TTC549 (cell line): Measurements from ENCODE around the gene SSX2IP.
"Not testable (repeated sequence)": the region's sequence is repeated elsewhere in the genome, so short reads cannot be mapped to it uniquely, and the experiment has no call there.

ENCODE experiments used
- FAIRE-seq: peaks from 2 replicates; lab custom pipeline; 2012; peaks lifted over from hg19 to GRCh38; lab: Jason Lieb, UNC

Gene SSX2IP

GRCh38 chr1:84690397-84691121, at the start of gene SSX2IP:
TSS of gene SSX2IP (minus strand) at chr1:84690461. CDS start at chr1:84671219, 19,242 bp downstream.
- FAIRE-seq = no peak

DNA sequence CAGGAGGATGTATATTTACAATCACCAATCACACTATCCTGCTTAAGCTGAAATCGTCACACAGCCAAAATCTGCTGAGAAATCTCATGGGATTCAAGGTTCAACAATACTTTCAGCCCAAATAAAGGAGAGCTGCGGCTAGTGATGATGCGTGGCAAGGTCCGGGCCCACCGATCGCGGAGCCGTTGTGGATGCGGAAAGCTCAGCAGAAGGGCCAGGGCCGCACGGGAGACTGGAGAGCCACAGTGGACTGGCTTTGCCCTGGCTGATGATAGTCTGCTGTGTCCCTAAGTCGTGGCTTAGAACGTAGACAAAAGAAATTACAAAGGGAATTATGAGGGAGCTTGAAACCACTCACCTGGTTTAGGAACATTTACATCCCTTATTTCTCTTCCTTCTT, 48.0 kb upstream of the SSX2IP start:
- FAIRE-seq = no peak

DNA sequence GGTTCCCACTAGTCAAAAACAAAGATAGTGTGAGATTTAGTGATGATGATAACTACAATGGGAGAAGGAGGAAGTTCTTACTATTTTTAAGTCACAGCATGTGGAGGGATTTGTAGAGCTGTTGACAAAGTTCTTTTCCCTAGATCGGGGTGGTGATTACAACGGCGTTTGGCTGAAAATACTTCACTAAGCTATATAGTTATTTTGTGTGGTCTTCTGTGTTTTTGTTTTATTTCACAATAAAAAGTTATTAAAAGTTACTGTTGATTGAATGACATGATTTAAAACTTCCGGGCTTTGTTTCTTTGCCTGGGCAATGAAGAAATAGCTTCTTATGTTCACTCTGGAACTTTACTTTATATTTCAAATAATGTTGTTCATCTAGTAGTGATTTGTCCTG, 47.3 kb upstream of the SSX2IP start:
- FAIRE-seq = no peak

DNA sequence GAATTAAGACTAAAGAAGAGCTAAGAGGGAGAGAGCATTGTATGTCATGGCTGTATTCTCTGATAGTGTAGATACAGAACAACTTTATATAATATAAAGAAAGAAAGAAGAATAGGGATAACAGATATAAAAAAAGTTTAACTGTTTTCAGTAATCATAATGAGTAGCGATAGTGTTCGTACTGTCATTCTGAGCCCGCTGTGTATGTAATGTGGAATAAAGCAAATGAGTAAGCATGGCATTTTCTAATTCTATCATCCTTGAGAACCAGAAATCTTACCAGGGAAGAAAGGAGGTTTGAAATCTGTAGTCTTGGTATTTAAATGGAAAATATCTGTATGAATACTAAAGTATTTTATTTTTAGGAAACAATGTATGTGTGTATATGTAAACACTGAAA, 46.7 kb upstream of the SSX2IP start:
- no peak for FAIRE-seq

DNA sequence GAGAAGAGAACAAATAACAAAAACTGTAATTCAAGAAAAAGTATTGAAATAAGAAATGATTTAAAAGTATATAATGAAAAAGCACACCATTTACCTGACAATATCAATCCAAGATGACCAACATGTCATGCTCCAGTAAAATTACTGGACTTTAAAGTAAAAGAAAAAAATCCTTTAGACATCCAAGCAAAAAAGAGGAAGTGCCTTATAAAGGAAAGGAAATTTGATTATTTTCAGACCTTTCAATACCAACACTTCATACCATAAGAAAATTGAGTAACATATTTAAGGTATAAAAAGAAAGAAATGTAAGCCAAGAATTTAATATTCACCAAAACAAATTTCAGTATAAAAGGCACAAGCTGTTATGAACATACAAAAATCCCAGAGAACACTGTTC, 46.2 kb upstream of the SSX2IP start:
- FAIRE-seq = no peak

GRCh38 chr1:84735483-84735882, 45.2 kb upstream of the SSX2IP start:
- FAIRE-seq = no peak

DNA sequence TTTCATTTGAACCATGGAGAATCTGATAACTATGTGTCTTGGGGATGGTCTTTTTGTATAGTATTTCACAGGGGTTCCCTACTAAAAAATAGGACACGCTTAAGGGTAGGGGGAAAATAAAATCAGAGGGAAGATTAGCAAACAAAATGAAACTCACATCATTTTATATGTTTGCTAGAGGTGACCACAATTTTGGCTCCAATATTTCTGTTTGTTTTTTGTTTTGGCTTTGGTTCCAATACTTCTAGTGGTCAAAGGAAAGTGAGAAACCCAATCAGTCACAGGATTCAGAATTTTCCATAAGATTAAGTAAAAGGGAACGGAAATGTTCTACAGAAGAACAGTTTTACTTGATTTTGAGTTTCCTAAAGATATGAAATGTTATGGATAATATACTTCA, 42.3 kb upstream of the SSX2IP start:
- no peak for FAIRE-seq

DNA sequence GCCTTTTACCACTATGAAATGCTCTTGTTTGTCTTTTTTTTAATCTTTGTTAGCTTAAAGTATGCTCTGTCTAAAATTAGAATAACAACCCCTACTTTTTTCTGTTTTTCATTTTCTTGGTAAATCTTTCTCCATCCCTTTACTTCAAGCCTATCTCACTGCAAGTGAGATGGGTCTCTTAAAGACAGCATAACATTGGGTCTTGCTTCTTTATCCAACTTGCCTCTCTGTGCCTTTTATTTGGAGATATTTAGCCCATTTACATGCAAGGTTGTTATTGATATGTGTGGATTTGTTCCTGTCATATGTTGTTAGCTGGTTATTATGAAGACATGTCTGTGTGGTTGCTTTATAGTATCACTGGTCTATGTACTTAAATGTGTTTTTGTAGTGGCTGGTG, 41.3 kb upstream of the SSX2IP start:
- FAIRE-seq = no peak

GRCh38 chr1:84727711-84728110, 37.5 kb upstream of the SSX2IP start:
- not testable (repeated sequence) for FAIRE-seq

DNA sequence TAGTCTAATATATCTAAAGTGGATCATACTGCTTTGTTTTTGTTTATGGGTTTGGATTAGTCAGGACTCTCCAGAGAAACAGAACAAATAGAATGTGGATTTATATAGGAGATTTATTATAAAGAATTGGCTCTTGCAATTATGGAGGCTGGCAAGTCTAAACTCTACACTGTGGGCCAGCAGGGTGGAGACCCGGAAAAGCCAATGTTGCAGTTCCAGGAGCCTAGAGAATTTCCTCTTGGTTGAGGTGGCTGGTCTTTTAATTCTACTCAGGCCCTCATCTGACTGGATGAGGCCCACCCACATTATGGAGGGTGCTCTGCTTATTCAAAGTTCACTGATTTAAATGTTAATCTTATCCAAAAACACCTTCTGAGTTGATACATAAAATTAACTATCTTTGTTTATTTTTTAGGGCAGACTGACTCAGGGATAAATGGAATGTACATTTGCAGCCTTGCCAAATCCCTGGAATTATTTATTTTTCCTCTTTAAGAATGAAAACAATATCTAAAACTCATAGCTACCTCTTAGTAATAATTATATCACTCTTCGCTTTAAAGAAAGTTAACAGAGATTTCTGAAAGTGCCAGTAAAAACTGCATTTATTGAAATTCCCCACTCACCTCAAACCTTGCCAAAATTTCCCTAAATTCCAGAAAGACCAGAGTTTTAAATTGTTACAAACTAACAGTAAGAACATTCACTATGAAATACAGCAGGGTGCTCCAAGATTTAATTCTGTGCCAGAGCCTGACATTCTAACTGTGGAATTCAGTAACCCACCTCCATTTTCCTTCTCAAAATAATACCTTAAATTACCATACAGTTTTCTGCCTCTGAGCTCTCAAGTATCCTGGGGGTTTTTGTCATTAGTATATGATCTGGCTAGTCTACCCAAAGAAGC, 36.6 kb upstream of the SSX2IP start:
- no peak for FAIRE-seq

DNA sequence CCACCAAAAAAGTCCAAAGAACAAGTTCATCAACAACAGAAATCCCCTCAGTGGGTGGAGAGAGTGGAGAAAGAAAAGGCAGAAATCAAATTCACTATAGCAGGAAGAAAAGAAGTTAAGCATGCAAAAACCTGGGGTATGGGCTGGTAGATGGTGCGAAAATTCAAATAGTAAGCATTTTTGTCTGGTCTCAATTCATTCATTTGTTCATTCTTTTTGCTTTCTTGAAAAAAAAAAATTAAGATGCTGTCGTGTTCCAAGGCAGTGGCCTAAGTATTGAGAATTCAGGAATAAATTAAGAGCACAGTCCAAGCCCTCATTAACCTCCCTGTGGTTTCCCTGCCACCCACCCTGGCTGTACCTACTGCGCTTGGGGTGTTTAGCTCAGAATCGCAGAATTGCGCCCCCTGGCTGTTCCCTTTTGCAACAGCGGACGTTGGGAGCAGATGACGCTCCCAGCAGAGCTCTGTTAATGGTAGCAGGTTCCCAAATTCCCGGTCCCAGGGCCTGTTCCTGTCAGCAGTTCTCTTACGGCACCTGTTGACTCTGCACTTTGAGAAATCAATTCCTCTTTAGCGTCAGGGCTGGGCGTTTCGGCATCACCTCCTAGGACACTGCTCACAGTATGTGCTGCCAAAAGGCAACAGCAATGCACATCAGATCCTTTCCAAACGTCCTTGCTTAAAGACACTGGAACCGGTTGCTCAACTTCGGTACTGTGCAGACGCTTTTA, 34.0 kb upstream of the SSX2IP start:
- no peak for FAIRE-seq

- FAIRE-seq = no peak
Observed at GRCh38 chr1:84722794-84723193, 32.5 kb upstream of the SSX2IP start.

DNA sequence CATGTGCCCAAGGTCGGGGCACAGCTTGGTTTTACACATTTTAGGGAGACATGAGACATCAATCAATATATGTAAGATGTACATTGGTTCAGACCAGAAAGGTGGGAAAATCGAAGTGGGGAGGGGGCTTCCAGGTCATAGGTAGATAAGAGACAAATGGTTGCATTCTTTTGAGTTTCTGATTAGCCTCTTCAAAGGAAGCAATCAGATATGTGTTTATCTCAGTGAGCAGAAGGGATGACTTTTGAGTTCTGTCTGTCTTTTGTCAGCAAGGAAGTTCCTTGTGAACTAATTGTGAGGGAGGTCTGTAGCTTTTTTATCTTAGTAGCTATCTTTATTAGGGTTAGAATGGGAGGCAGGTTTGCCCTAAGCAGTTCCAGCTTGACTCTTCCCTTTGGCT, 31.6 kb upstream of the SSX2IP start:
- FAIRE-seq = not testable (repeated sequence)

- FAIRE-seq = no peak
Observed at GRCh38 chr1:84721152-84721551, 30.9 kb upstream of the SSX2IP start.

DNA sequence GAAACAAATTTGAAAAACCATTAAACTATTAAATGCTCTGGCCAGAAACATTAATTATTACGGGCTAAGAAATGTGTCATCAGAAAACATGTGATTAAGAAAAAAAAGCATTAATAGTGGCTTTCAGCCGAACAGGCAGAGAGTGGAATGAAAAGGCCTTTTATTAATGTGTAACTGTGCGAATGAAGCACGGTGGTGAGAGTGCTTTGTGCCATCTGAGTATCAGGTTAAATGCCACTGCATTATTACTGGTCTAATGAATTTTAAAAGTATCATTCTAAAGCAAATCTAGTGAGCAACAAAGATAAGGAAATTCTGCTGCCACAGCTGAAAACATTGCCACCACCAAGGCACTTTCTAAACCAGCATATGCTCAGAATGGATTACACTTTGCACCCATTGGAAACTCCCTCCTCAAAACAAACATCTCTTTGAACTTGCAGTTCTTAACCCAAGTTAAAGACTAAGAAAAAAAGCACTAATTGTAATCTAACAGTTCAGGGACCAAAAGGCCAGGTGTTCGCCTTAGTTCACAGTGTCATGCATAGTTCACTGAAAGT, 30.0 kb upstream of the SSX2IP start:
- FAIRE-seq = no peak

GRCh38 chr1:84719543-84720217, 29.4 kb upstream of the SSX2IP start:
- no peak for FAIRE-seq

DNA sequence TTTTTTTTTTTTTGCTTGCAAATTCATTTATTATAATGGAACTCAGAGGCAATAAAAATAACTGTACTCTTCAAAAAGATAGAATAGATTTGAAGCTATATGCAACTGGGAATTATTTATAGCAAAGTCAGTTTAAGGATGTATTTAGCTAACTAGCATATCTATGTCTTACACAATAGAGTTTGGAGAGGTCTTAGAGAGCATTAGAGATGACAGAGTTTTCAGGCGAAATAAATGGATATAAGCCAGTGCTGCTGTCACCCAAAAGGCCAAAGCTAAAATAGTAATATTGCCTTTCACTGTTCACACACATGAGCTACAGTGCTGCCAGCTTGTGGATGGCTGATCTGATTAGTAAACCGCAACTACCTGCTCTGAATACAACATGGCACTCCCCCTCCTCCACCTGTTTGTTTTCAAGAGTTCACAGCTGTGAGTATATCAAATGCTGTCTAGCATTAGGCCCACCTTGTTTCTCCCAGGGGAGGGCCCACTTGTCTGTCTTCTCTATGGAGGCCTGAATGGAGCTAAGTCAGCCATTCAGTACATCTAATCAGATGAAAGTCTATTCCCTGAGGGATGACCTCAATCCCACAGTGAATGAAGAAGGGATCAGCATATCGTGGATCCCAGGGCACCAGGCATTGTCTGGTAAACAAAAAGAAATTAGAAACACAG, 25.2 kb upstream of the SSX2IP start:
- no peak for FAIRE-seq

DNA sequence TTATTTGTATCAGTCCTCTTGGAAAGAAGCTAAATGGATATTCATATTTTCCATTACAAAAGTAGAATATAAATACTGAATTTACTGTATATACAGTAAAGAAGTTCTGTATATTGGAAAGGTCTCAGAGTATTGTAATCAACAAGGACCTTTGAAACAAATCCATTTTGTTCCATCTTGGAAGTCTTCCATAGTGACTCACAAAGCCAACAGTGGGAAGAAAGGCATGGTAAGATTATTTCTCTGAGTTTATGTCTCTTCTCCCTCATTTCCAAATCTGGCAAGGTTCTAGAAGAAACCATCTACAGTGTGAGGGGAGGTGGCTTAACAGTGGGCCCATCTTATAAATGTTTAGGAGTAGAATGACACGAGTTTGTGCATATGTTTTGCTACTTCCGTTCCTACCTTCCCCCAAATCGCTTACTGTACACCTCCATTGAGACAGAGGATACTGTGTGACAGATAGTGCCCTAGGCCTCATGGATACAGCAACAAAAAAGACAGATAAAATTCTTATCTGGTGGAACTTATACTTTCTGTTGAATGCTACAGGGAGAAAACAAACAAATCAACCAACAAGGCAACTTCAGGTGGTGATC, 22.1 kb upstream of the SSX2IP start:
- no peak for FAIRE-seq

DNA sequence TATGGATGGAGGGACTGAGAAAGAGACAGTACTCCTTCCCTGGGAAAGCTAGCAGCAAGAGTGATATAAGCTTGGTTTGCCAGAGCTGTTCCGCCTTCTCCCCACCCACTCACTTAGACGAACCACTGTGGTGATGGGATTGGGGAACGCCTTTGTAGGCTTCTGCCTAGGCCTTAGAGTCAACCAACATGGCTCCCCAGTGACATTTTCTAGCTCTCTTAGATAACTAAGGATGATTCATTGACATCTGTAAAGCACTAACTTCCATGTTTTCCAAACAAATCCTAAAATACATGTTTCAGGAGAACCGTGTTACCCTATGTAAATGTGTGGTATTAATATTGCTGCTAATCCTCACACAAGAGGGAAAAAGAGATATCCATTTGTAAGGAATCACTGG, 21.6 kb upstream of the SSX2IP start:
- FAIRE-seq = no peak

GRCh38 chr1:84711121-84711520, 20.9 kb upstream of the SSX2IP start:
- FAIRE-seq = no peak

DNA sequence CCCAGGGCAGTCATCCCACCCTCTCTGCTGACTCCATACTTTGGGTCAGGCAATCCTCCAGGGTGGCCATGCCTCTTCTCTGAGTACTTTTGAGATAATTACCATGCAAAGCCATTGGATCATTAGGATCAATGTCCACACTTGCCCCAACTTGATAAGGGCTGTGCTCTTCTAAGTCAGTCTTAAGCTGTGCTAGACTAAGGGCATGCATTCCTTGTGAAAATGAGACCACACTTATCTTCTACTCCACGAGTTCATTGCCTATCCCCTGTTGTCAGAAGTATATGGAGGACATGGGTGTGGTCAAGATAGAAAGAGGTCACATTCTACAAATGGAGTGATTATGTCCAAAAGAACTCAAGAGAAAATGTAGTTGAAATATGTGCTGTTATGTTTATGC, 18.9 kb upstream of the SSX2IP start:
- no peak for FAIRE-seq
